Heart left ventricle (tissue), 13 donors: ENCODE data around the gene SLC6A3.

Experiments used
- POLR2A ChIP-seq, 2 donors: fragments of 450-650 bp; IDR thresholded peaks; one replicate each; pipeline ENCODE4 v1.6.1; 2017; ENCODE audit warnings: antibody characterized with exemption in 2 of 2, mild to moderate bottlenecking in 2 of 2, moderate library complexity in 2 of 2
- TF ChIP-seq, protein P1 (sequence below), 12 donors: fragments of 200-600 bp; sonication (generic) in 4 of 12; IDR thresholded peaks; one replicate each; pipeline versions ENCODE4 v1.5.0 to v1.8.0; 2018 to 2022; ENCODE audit warnings: antibody characterized with exemption in 12 of 12, mild to moderate bottlenecking in 5 of 12
- donor health status: ischemic (EF 13 %, LVEDD 7.1; RV severe dilation, severe dysfunction).
- donor health status: DM: no; HTN: yes; CAD: no.
- donor health status: DM: no; HTN: no; CAD: no.
- donor health status: ischemic (EF 25% LVEDD 6.9; RV normal size, moderate dysfunction).
- donor health status: ischemic (EF 25% LVEDD 5.7; RV mildly dilated, moderate dysfunction).
- donor health status: ischemic (EF 35%, LVEDD 5.7; RV mildly dilated, moderate dysfunction).
- donor health status: nonischemic (EF 11% LVEDD 7.7; RV severe dilation, severe dysfunction).
- donor health status: DM: yes; HTN: yes; CAD: no.
- donor health status: PGD.
- donor health status: ischemic (EF 29% LVEDD 5.4; RV normal size, mild dysfunction).
- donor health status: nonischemic (EF 23%, LVEDD 6.1; RV moderate dilation, normal function).

GRCh38 chr5:1343315-1343751, 101.9 kb downstream of the SLC6A3 start:
- no peak for TF ChIP-seq POLR2A (IDR thresholded peaks at IDR 0.05)
- TF ChIP-seq, protein P1, sequence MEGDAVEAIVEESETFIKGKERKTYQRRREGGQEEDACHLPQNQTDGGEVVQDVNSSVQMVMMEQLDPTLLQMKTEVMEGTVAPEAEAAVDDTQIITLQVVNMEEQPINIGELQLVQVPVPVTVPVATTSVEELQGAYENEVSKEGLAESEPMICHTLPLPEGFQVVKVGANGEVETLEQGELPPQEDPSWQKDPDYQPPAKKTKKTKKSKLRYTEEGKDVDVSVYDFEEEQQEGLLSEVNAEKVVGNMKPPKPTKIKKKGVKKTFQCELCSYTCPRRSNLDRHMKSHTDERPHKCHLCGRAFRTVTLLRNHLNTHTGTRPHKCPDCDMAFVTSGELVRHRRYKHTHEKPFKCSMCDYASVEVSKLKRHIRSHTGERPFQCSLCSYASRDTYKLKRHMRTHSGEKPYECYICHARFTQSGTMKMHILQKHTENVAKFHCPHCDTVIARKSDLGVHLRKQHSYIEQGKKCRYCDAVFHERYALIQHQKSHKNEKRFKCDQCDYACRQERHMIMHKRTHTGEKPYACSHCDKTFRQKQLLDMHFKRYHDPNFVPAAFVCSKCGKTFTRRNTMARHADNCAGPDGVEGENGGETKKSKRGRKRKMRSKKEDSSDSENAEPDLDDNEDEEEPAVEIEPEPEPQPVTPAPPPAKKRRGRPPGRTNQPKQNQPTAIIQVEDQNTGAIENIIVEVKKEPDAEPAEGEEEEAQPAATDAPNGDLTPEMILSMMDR (IDR thresholded peaks at IDR 0.05): no peak
